Measurements from ENCODE around the gene DHCR7.
"Not testable (repeated sequence)": the region's sequence is repeated elsewhere in the genome, so short reads cannot be mapped to it uniquely, and the experiment has no call there.

DHCR7 gene

DNA sequence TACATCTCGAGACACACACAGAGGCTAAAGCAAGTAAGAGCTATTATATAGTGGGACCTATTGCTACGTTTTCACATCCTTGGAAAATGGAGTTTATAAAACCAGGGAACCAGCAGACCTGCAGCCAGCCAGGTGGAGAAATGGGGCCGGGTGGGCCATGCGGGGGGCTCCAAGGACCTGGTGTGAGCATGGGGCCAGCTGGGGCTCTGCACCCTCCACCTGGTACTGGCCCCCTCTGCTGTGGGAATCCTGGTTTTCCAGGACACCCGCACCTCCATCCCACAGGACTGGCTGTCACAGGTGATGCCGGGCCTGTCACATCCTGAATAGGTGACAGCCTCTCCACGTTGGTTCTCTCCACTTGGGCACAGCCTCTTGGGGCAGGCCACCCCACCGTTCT lies 11.3 kb downstream of the DHCR7 start:
- no peak for DNase-seq

GRCh38 chr11:71435278-71435951 lies 12.8 kb downstream of the DHCR7 start:
- no peak for DNase-seq

- no peak for DNase-seq
Measured at GRCh38 chr11:71434576-71435130, 13.5 kb downstream of the DHCR7 start.

DNA sequence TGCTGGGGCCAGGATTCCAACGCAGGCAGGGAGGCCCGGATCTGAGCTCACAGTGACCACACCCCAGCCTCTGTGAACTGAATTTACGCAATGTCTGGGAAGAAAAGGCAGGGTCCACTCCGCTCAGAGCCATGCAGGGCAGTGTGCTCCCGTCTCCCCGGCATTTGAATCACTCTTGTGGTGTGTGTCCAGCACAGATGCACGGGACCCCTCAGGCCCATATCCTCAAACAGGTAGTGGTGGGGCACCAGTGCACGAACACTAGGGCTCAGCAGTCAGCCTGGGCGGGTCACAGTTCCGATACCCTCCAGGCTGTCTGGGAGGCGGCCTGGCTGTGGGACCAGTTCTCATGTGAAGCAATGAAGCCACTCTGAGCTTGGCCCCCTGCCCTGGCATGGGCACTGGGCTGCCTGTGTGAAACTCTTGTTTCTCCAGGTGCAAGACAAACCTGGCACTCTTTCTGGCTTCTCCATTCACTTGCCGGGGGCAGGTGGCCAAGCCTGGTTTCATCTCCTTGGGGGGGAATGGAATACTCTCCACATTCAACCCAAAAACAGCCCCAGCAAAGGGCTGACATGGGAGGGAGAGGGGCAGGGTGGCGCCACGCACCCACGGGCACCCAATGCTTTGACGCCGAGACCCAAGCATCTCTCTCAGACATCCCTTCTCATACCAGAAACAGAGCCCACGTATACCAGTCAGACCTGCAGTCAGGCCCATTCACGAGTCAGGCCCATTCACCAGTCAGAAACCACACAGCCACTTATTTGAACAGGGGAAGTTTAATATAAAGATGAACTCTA lies 14.3 kb downstream of the DHCR7 start:
- no peak for DNase-seq

- DNase-seq: no peak
Measured at GRCh38 chr11:71432761-71433647, 15.2 kb downstream of the DHCR7 start.

DNA sequence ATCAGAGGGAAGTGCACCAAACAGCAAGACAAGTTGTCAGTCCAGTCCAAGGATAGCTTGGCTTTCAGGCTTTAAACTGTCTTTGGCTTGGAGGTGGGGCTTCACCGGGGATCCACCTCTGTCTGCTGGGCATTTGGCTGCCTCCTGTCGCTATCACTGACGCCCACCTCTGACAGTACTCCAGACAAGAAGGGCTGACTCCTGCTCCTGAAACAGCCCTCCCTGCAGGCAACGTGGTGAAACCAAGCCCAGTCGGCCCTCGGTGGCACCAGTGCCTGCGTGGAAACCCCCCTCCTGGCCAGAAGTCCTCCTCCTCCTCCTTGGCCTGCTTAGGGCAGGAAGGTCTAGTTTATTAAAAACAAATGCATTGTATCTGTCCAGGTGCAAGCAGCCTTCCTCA lies 16.9 kb downstream of the DHCR7 start:
- DNase-seq: no peak

- no peak for DNase-seq
Measured at GRCh38 chr11:71430166-71430565, 18.0 kb downstream of the DHCR7 start.

- no peak for DNase-seq
Measured at GRCh38 chr11:71429701-71430100, 18.5 kb downstream of the DHCR7 start.

- no peak for DNase-seq
Measured at GRCh38 chr11:71428861-71429435, 19.2 kb downstream of the DHCR7 start.

GRCh38 chr11:71426413-71426812 lies 21.8 kb downstream of the DHCR7 start:
- DNase-seq: no peak

DNA sequence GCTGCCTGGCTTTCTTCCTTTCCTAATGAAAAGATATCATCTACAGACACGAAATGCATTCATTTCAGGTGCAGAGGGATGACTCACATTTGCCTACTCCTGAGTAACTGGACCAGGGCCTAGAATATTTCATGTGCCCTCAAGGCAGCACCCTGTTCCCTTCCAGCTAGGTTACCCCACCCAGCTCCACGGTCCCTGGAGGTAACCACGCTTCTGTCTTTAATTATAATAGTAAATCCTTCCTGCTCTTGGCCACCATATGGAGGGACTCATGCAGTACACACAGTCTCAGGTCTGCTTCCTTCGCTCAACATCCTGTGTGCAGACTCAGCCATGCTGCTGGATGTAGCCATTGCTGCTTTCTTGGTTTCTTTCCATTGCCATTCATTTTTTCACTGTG lies 22.3 kb downstream of the DHCR7 start:
- DNase-seq: no peak

GRCh38 chr11:71425409-71425808 lies 22.8 kb downstream of the DHCR7 start:
- DNase-seq: no peak

- no peak for DNase-seq
Measured at GRCh38 chr11:71423181-71423790, 24.9 kb downstream of the DHCR7 start.

- DNase-seq: not testable (repeated sequence)
Measured at GRCh38 chr11:71422318-71422717, 25.9 kb downstream of the DHCR7 start.

DNA sequence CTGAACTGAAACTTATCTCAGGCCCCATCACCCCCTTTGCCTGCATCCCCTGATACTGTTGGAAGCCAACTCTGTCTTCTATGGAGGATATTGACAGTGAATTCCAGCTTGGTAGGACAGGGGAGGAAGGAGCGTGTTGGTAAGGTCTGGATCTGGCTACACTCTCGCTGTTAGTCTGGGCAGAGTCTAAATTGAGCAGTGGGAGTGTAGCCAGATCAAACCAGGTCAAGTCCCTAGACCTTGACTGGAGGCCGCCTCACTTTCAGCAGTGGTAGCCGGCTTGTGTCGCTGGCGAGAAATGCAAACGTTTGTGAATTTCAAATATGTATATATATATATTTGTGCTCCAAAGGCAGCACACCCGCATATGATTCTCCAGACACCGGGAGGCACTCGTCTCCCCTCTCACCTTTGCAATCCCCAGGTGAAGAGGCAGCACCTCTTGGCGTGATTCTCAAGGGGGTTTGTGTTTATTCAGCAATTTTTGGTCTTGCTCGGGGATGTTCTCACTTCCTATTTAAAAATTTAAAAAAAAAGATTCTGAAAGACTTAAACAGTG lies 26.7 kb downstream of the DHCR7 start:
- no peak for DNase-seq

DNA sequence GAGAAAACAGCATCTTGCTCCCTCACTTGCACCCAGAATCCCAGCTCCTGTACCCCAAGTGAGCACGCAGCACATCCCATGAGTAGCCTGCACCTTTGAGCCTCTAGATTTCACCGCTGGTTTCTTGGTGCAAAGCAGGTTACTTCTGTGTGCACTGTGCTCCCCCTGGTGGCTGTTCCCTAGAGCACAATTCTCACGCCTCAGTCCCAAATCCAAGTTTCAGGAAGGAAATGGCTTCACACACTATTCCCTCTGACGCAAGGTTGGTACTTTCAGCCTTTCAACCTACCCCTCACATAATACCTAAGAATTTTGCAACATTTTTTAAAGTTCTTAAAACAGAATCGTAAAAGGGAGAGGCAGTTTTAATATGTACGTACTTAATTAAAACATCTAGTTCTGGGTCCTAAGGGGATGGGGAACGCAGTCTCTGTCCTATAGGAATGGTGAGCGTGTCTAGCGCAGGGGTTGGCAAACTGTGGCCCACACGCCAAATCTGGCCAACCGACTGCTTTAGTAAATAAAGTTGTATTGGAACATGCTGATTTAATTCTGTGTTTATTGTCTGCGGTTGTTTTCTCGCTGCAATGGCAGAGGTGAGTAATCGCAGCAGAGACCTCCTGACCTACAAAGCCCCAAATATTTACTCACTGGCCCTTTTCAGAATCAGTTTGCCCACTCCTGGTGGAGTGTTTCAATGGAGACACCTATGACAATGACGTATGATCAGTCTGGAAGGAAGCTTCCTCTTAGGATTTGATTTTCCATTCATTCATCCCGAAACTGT lies 27.5 kb downstream of the DHCR7 start:
- no peak for DNase-seq

DNA sequence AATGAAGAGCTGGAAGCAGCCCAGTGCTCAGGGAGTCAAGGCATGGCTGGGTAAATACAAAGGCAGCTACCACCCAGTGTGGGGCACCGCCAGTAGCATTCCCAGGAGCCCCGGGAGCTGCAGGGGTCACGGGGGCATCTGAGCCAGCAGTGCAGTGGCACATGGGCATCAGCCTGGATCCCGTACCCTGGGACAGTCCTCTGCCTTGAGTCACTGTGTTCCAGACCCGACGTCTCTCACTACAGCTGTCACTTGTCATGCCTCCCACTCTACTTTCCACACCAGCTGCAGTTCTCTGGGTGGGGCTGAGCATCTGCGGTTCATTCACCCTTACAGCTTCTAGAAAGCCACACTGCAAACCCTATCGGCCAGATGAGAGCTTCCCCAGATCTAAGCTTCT lies 29.6 kb downstream of the DHCR7 start:
- no peak for DNase-seq

- DNase-seq: no peak
Measured at GRCh38 chr11:71414645-71415044, 33.5 kb downstream of the DHCR7 start.

GRCh38 chr11:71410363-71410966 lies 37.7 kb downstream of the DHCR7 start:
- no peak for DNase-seq

- DNase-seq: no peak
Measured at GRCh38 chr11:71408826-71409225, 39.4 kb downstream of the DHCR7 start.

- no peak for DNase-seq
Measured at GRCh38 chr11:71407356-71407755, 40.8 kb downstream of the DHCR7 start.
